C4-2B (cell line): ENCODE results near the gene IQGAP3.

Experiments
- CTCF ChIP-seq: fragments of 450-650 bp; conservative IDR thresholded peaks from 2 replicates; pipeline ENCODE4 v1.5.1; 2017; ENCODE audit warnings: mild to moderate bottlenecking
- ZFX ChIP-seq: fragments of 450-650 bp; IDR thresholded peaks from 2 replicates; pipeline ENCODE4 v1.6.1; 2017

- TF ChIP-seq CTCF: no peak
- no peak for TF ChIP-seq ZFX
Measured at GRCh38 chr1:156488566-156489165, 83.7 kb downstream of the IQGAP3 start.
